SU-DHL-6 (cell line): Measurements from ENCODE around the gene MCTP1.

Experiments
- H2AFZ ChIP-seq: fragments of 200-600 bp; sonication (generic); 2 replicates; pipeline ENCODE4 v1.6.1; 2014; ENCODE audit warnings: low read depth, mild to moderate bottlenecking, moderate library complexity, mixed read lengths, antibody characterized with exemption, low read length; ENCODE audit not compliant: severe bottlenecking
- H3F3A ChIP-seq: fragments of 200-600 bp; shearing (Covaris generic); 2 replicates; pipeline ENCODE4 v1.6.0; 2016; ENCODE audit warnings: antibody characterized with exemption, mild to moderate bottlenecking; ENCODE audit not compliant: insufficient read depth
- H3K27ac ChIP-seq: fragments of 200-600 bp; sonication (generic); 2 replicates; pipeline ENCODE4 v1.5.1; 2016; ENCODE audit warnings: low read depth, mild to moderate bottlenecking, low read length, moderate library complexity, mixed read lengths
- H3K27me3 ChIP-seq: fragments of 200-600 bp; sonication (generic), shearing (Covaris generic); 2 replicates; pipeline ENCODE4 v1.6.0; 2014; ENCODE audit warnings: mild to moderate bottlenecking, low read length
- H3K36me3 ChIP-seq: fragments of 200-600 bp; sonication (generic); 2 replicates; pipeline ENCODE4 v1.6.1; 2014; ENCODE audit warnings: mild to moderate bottlenecking, low read length, mixed read lengths
- H3K4me2 ChIP-seq: fragments of 300-600, 200-600 bp; shearing (Covaris generic), sonication (generic); 2 replicates; pipeline ENCODE4 v1.6.0; 2014; ENCODE audit warnings: low read length, low read depth, mild to moderate bottlenecking; ENCODE audit not compliant: poor library complexity, severe bottlenecking
- H3K4me3 ChIP-seq: fragments of 200-600 bp; sonication (generic); 2 replicates; pipeline ENCODE4 v1.5.1; 2014; ENCODE audit warnings: antibody characterized with exemption, low read length, mild to moderate bottlenecking, mixed read lengths; ENCODE audit not compliant: insufficient read depth, poor library complexity, severe bottlenecking
- H3K79me2 ChIP-seq: fragments of 200-600 bp; sonication (generic); 2 replicates; pipeline ENCODE4 v1.6.1; 2014; ENCODE audit warnings: mild to moderate bottlenecking, low read length, moderate library complexity; ENCODE audit not compliant: insufficient read depth
- H3K9ac ChIP-seq: fragments of 200-600 bp; sonication (generic); 2 replicates; pipeline ENCODE4 v1.7.0; 2014; ENCODE audit warnings: mild to moderate bottlenecking, low read length
- H3K9me2 ChIP-seq: fragments of 200-600 bp; sonication (generic); replicated peaks from 2 replicates; pipeline ENCODE4 v1.6.1; 2014; ENCODE audit warnings: low read length; ENCODE audit not compliant: insufficient read depth
- H3K9me3 ChIP-seq: fragments of 200-600 bp; sonication (generic); 2 replicates; pipeline ENCODE4 v1.6.1; 2014; ENCODE audit warnings: low read length, mixed read lengths; ENCODE audit not compliant: insufficient read depth
- H4K20me1 ChIP-seq: fragments of 200-600 bp; sonication (generic); 2 replicates; pipeline ENCODE4 v1.6.1; 2014; ENCODE audit warnings: low read depth, mild to moderate bottlenecking, antibody characterized with exemption, low read length, moderate library complexity, mixed read lengths
- EZH2phosphoT487 ChIP-seq: fragments of 200-600 bp; sonication (generic), shearing (Covaris generic); conservative IDR thresholded peaks from 2 replicates; pipeline ENCODE4 v1.6.1; 2018; ENCODE audit warnings: mild to moderate bottlenecking, antibody characterized with exemption, low read length, moderate library complexity, mixed read lengths
- TF ChIP-seq, protein P1 (sequence below): fragments of 200-600 bp; sonication (generic); IDR thresholded peaks from one replicate; pipeline ENCODE4 v1.5.1; 2017; ENCODE audit warnings: antibody characterized with exemption, mild to moderate bottlenecking, low read length, moderate library complexity; ENCODE audit not compliant: insufficient read depth, poor library complexity, severe bottlenecking

Gene MCTP1

GRCh38 chr5:95142145-95142544 is 142.7 kb downstream of the MCTP1 start:
- H3K4me3 ChIP-seq = no peak overlapping the region
- no peak overlapping the region for H3K4me2 ChIP-seq
- H2AFZ ChIP-seq = no peak overlapping the region
- no peaks in the 10 kb centered on the region for H3K9me2 ChIP-seq
- no peaks in the 10 kb centered on the region for H4K20me1 ChIP-seq
- H3K79me2 ChIP-seq = no peaks in the 10 kb centered on the region
- no peak overlapping the region for H3K27ac ChIP-seq
- no peaks in the 10 kb centered on the region for H3K27me3 ChIP-seq
- H3K9me3 ChIP-seq = no peaks in the 10 kb centered on the region
- H3K9ac ChIP-seq = no peak overlapping the region
- H3K36me3 ChIP-seq = no peaks in the 10 kb centered on the region
- TF ChIP-seq, protein P1, sequence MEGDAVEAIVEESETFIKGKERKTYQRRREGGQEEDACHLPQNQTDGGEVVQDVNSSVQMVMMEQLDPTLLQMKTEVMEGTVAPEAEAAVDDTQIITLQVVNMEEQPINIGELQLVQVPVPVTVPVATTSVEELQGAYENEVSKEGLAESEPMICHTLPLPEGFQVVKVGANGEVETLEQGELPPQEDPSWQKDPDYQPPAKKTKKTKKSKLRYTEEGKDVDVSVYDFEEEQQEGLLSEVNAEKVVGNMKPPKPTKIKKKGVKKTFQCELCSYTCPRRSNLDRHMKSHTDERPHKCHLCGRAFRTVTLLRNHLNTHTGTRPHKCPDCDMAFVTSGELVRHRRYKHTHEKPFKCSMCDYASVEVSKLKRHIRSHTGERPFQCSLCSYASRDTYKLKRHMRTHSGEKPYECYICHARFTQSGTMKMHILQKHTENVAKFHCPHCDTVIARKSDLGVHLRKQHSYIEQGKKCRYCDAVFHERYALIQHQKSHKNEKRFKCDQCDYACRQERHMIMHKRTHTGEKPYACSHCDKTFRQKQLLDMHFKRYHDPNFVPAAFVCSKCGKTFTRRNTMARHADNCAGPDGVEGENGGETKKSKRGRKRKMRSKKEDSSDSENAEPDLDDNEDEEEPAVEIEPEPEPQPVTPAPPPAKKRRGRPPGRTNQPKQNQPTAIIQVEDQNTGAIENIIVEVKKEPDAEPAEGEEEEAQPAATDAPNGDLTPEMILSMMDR = no peak
- H3F3A ChIP-seq = no peaks in the 10 kb centered on the region

DNA sequence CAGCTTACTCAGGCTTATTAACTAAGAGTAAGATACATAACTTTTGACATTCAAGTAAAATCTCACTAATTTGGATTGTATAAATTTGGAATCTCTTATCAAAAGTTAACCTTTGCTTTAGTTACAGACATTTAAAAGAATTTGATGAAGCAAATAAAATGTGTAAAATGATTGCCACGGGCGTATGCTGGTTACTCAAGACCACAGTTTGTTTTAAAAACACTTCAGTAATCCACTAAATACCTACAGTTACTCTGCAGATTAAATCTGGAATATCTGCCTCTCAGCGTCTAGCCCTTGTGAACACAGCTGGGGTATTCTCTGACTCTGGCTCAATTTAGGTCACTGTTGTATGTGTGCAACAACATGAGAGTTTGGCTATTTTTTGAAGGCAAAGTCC is 143.8 kb downstream of the MCTP1 start:
- Histone ChIP-seq H2AFZ (no peak overlapping the region), H3K9me2 (no peaks in the 10 kb centered on the region), H4K20me1 (no peaks in the 10 kb centered on the region), H3F3A (no peaks in the 10 kb centered on the region), H3K4me3 (no peak overlapping the region), H3K9me3 (no peaks in the 10 kb centered on the region), H3K27me3 (no peaks in the 10 kb centered on the region), H3K9ac (no peak overlapping the region), H3K36me3 (no peaks in the 10 kb centered on the region), H3K4me2 (no peak overlapping the region), H3K79me2 (no peaks in the 10 kb centered on the region), H3K27ac (no peak overlapping the region)
- TF ChIP-seq, protein P1 = no peak

DNA sequence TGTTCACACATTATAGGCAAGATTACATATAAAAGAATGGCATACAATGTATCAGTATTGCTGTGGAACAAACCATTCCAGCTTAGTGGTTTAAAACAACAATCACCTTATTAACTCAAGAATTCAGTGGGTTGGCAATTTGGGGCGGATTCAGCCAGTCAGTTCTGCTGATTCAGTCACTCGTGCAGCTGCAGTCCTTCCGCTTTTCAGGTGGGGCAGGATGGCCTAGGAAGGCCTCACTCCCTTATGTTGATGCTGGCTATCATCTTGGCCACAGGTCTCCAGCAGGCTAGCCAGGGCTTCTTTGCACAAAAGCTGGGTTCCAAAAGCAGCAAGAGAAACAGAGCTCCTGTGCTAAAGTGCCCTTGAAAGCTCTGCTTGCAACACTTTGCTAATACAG is 150.6 kb downstream of the MCTP1 start:
- Histone ChIP-seq H4K20me1 (no peaks in the 10 kb centered on the region), H3K79me2 (no peaks in the 10 kb centered on the region), H3F3A (no peaks in the 10 kb centered on the region), H3K27ac (no peak overlapping the region), H3K4me2 (no peak overlapping the region), H3K9me3 (no peaks in the 10 kb centered on the region), H2AFZ (no peak overlapping the region), H3K9me2 (no peaks in the 10 kb centered on the region), H3K9ac (no peak overlapping the region), H3K4me3 (no peak overlapping the region), H3K27me3 (no peaks in the 10 kb centered on the region), H3K36me3 (no peaks in the 10 kb centered on the region)
- TF ChIP-seq, protein P1 = no peak
- no peak for TF ChIP-seq EZH2phosphoT487

DNA sequence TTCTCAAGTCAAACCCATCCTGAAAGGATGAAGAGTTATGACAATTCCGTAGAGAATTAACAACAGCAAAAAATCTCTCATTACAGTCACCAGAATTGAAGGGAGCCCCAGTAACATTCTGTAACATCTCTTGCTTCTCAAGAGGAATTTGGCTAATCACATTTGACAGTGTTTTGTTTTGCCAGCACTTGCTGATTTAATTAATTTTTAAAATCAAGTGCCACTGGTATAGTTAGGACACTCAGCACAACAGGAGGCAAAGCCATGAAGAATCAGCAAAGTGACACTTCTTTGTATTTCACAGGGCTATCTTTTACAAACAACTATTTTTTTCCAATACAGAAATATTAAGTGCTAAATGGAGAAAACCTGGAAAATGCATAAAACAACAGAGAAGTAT is 152.8 kb downstream of the MCTP1 start:
- H3K9me3 ChIP-seq = no peaks in the 10 kb centered on the region

More for the DNA sequence above, 152.8 kb downstream of the MCTP1 start:
- no peak overlapping the region for H3K4me3 ChIP-seq
- no peaks in the 10 kb centered on the region for H3F3A ChIP-seq
- no peak overlapping the region for H2AFZ ChIP-seq
- H3K27me3 ChIP-seq = no peaks in the 10 kb centered on the region
- no peaks in the 10 kb centered on the region for H4K20me1 ChIP-seq
- H3K36me3 ChIP-seq = no peaks in the 10 kb centered on the region
- no peaks in the 10 kb centered on the region for H3K79me2 ChIP-seq
- H3K4me2 ChIP-seq = no peak overlapping the region
- no peaks in the 10 kb centered on the region for H3K9me2 ChIP-seq
- TF ChIP-seq, protein P1 = no peak
- TF ChIP-seq EZH2phosphoT487 = no peak
- no peak overlapping the region for H3K27ac ChIP-seq
- no peak overlapping the region for H3K9ac ChIP-seq
